Endodermal cell (in vitro differentiated cells): Measurements from ENCODE around the gene JAG2. TPM values are rescaled to one million over a fixed set of nuclear protein-coding genes. Genes with fewer than 3 reads are reported as not detected.

Experiments used
- DNase-seq: peaks from one replicate; pipeline ENCODE4 v3.0.0-alpha.2; 2017
- H3K27ac ChIP-seq: 2 replicates; pipeline ENCODE4 v1.5.1; 2013; ENCODE audit warnings: mild to moderate bottlenecking, low read depth, low read length, moderate library complexity
- H3K27me3 ChIP-seq: 2 replicates; pipeline ENCODE4 v1.6.1; 2013; ENCODE audit warnings: mild to moderate bottlenecking, low read length, moderate library complexity; ENCODE audit not compliant: insufficient read depth, control insufficient read depth, poor library complexity, severe bottlenecking
- H3K36me3 ChIP-seq: 2 replicates; pipeline ENCODE4 v1.7.0; 2013; ENCODE audit warnings: mild to moderate bottlenecking, low read length, moderate library complexity; ENCODE audit not compliant: control insufficient read depth, insufficient read depth
- H3K4me1 ChIP-seq: one replicate; pipeline ENCODE4 v1.7.0; 2013; ENCODE audit warnings: low read length; ENCODE audit not compliant: control insufficient read depth, insufficient read depth
- H3K4me3 ChIP-seq: 2 replicates; pipeline ENCODE4 v1.5.1; 2013; ENCODE audit warnings: mild to moderate bottlenecking, low read length, moderate library complexity
- H3K9ac ChIP-seq: 2 replicates; pipeline ENCODE4 v1.6.1; 2013; ENCODE audit warnings: mild to moderate bottlenecking, low read length, moderate library complexity; ENCODE audit not compliant: poor library complexity, severe bottlenecking; ENCODE audit errors: extremely low read depth
- H3K9me3 ChIP-seq: 2 replicates; pipeline ENCODE4 v1.6.1; 2013; ENCODE audit warnings: mild to moderate bottlenecking, low read length, moderate library complexity; ENCODE audit not compliant: control insufficient read depth
- H3K27ac Mint-ChIP-seq: 2 replicates; pipeline ENCODE4 v1.8.0; 2020; ENCODE audit warnings: mixed read lengths
- H3K27me3 Mint-ChIP-seq: 2 replicates; pipeline ENCODE4 v1.8.0; 2021; ENCODE audit warnings: mild to moderate bottlenecking, mixed read lengths; ENCODE audit not compliant: insufficient read depth
- H3K36me3 Mint-ChIP-seq: 2 replicates; pipeline ENCODE4 v1.8.0; 2020; ENCODE audit warnings: low read depth, mixed read lengths
- H3K4me1 Mint-ChIP-seq: 2 replicates; pipeline ENCODE4 v1.8.0; 2020; ENCODE audit warnings: mixed read lengths
- H3K4me3 Mint-ChIP-seq: 2 replicates; pipeline ENCODE4 v1.8.0; 2020; ENCODE audit warnings: mild to moderate bottlenecking, moderate library complexity, mixed read lengths
- H3K9me3 Mint-ChIP-seq: 2 replicates; pipeline ENCODE4 v1.8.0; 2020; ENCODE audit warnings: mild to moderate bottlenecking, mixed read lengths
- WGBS, 2 experiments: methylation state at CpG; one replicate each; pipeline versions ENCODE4 v1.1.5 to v1.1.7; 2013; ENCODE audit warnings: missing lambda C conversion rate in 2 of 2, mixed read lengths in 1 of 2; ENCODE audit not compliant: insufficient coverage in 1 of 2, insufficient read length in 1 of 2; 5-methylcytosine and 5-hydroxymethylcytosine counted together
- total RNA-seq, 2 donors: library from RNA; stranded (reverse); fragmentation: NEBNext Ultra II Directional in 1 of 2; extraction: Animal tissue kit (Norgen Biotek cat#: 25700) in 1 of 2; gene quantifications; 2 replicates in 1 of 2; 3 replicates in 1 of 2; pipeline ENCODE4 v1.2.1, GENCODE V29; 2021
- TF ChIP-seq, protein P1 (sequence below): fragments of 200-600 bp; sonication (generic); conservative IDR thresholded peaks from 2 replicates; pipeline ENCODE4 v1.5.0; 2021; ENCODE audit warnings: antibody characterized with exemption, mild to moderate bottlenecking

Gene JAG2
- total RNA-seq, 2 donors from 2014 or later: 6.4 TPM

DNA sequence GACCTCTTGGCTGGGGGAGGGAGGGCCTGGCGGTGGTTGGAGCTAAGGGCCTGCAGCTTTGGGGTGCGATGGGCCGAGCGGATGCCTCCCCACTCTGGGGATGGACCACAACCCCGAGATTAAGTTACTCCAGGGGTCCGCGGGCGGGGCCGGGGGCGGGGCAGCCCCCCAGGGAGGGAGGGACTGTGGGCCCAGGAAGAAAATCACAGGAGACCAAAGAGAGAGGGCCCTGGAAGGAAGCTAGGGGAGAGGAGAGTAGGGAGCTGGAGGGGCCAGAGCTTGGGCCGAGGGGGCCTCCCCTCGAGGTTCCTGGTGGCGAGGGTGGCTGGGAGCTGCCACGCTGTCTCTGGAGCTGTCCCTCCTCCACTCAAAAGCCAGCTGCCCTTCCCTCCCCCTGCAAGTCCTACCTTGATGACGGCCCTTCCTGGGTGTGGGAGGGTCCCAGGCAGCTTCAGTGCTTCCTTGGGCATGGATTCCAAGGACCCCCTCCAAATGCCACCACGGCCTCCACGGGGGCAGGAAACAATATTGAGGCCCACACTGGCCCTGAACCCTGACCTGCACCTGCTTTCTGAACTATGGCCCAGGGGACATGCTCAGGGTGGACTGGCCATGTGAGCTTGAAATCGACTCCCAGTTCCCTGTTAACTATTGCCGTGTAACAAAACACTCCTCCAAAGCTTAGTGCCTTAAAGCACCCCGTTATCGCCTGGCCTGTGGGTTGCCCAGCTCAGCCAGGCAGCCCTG, 13.1 kb upstream of the JAG2 start:
- DNase-seq: no peak
- Mint-ChIP-seq H3K4me1 (no peaks in the 10 kb centered on the region), H3K27ac (no peak overlapping the region), H3K27me3 (peaks cover 24% of the 10 kb centered on the region), H3K36me3 (no peaks in the 10 kb centered on the region), H3K4me3 (peak overlapping the region; percentile 39), H3K9me3 (no peaks in the 10 kb centered on the region)
- 63 to 65% methylated on average over 17 to 21 of the region's 21 CpGs for WGBS, 2 experiments
- no peaks in the 10 kb centered on the region for H3K36me3 ChIP-seq
- H3K9me3 ChIP-seq: no peaks in the 10 kb centered on the region
- peak overlapping the region; percentile 53 for H3K4me3 ChIP-seq
- no peak overlapping the region for H3K9ac ChIP-seq
- H3K27me3 ChIP-seq: peaks cover 12% of the 10 kb centered on the region
- H3K4me1 ChIP-seq: no peaks in the 10 kb centered on the region
- H3K27ac ChIP-seq: no peak overlapping the region
- TF ChIP-seq, protein P1, sequence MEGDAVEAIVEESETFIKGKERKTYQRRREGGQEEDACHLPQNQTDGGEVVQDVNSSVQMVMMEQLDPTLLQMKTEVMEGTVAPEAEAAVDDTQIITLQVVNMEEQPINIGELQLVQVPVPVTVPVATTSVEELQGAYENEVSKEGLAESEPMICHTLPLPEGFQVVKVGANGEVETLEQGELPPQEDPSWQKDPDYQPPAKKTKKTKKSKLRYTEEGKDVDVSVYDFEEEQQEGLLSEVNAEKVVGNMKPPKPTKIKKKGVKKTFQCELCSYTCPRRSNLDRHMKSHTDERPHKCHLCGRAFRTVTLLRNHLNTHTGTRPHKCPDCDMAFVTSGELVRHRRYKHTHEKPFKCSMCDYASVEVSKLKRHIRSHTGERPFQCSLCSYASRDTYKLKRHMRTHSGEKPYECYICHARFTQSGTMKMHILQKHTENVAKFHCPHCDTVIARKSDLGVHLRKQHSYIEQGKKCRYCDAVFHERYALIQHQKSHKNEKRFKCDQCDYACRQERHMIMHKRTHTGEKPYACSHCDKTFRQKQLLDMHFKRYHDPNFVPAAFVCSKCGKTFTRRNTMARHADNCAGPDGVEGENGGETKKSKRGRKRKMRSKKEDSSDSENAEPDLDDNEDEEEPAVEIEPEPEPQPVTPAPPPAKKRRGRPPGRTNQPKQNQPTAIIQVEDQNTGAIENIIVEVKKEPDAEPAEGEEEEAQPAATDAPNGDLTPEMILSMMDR: no peak

DNA sequence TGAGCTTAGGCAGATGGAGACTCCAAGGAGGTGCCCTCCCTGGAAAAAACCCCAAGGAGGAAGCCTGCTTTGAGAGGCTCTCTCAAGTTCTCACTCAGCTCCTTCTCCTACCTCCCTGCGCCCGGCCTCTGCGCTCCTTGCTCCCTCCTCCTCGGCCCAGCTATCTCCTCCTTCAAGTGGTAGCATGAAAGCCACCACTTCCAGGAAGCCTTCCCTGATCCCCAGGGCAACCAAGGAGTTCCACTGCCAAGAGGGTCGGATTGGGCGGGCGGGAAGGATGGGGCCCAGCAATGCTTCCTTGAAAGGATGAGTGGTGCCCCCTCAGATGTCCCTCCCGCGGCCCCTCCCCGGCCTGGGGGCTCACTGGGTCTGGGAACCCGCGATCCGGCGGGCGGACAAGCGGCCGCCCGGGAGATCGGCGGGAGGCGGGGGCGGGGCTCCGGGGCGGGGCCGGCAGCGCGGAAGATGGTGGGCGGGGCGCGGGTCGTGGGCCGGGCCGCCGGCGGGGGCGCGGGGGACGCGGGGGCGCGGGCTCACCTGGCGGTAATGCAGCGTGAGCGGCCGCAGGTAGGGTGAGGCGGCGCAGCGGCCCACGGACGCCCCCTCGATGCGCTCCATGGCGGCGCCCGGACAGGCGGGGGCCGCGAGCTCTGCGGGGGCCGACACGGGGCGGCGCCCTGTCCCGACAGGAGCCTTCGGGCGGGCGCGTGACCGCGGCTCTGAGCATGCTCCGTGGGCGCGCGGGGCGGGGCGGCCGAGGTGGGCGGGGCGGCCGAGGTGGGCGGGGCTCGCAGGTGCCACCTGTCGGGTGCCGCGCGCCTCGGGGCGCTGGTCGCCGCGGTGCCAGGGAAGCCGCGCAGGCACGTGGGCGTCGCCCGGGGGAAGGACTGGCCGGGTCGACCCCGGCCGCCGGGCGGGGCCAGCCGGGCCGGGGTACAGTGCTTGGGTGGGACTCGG, 12.3 kb upstream of the JAG2 start, which contains the start of gene NUDT14:
Gene NUDT14 (minus strand): TSS at position 721 of the 957 bp plus-strand sequence. CDS start 103 bp downstream, at position 618.
- Histone ChIP-seq H3K9me3 (no peaks in the 10 kb centered on the region), H3K27me3 (peaks cover 12% of the 10 kb centered on the region), H3K36me3 (no peaks in the 10 kb centered on the region), H3K4me1 (no peaks in the 10 kb centered on the region), H3K9ac (no peak within 1 kb of the TSS), H3K27ac (no peak within 1 kb of the TSS), H3K4me3 (peak within 1 kb of the TSS; percentile 81)
- peak; percentile 94 for DNase-seq
- Mint-ChIP-seq H3K4me1 (no peaks in the 10 kb centered on the region), H3K27ac (no peak within 1 kb of the TSS), H3K36me3 (no peaks in the 10 kb centered on the region), H3K4me3 (peak within 1 kb of the TSS; percentile 59), H3K9me3 (no peaks in the 10 kb centered on the region), H3K27me3 (peaks cover 24% of the 10 kb centered on the region)
- TF ChIP-seq, protein P1: no peak
- WGBS, 2 experiments: 1% methylated on average over 103 of the region's 106 CpGs; no CpG with 5 or more reads in 1 of the 2 experiments

DNA sequence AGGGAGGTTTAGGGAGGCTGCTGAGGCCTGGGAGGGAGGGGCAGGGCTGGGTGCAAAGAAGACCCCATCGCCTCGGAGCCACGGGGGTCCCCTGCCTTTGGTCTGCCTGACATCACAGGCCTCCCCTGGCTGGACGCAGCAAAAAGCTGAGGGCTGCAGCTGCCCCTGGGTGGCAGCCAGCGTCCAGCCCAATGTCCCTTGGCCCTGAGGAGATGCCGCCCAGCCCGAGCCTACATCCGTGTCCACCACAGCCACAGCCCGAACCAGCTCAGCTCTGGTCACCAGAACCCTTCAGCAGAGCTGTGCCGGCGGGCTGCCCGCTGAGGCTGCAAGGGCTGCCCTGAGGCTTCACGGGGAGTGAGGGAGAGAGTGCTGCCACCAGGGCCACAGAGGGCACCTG, 10.6 kb upstream of the JAG2 start:
- Histone ChIP-seq H3K27me3 (peaks cover 12% of the 10 kb centered on the region), H3K27ac (no peak overlapping the region), H3K4me1 (no peaks in the 10 kb centered on the region), H3K9me3 (no peaks in the 10 kb centered on the region), H3K36me3 (no peaks in the 10 kb centered on the region), H3K4me3 (no peak overlapping the region), H3K9ac (no peak overlapping the region)
- H3K27me3 Mint-ChIP-seq: peaks cover 15% of the 10 kb centered on the region
- H3K4me3 Mint-ChIP-seq: no peak overlapping the region
- DNase-seq: no peak
- 93 to 94% methylated on average over 9 to 13 of the region's 13 CpGs for WGBS, 2 experiments
- H3K9me3 Mint-ChIP-seq: no peaks in the 10 kb centered on the region
- H3K27ac Mint-ChIP-seq: no peak overlapping the region
- H3K4me1 Mint-ChIP-seq: no peaks in the 10 kb centered on the region
- no peaks in the 10 kb centered on the region for H3K36me3 Mint-ChIP-seq
- TF ChIP-seq, protein P1: no peak
